HepG2 (cell line): ENCODE results near the gene DYRK2. TPM values are rescaled to one million over a fixed set of nuclear protein-coding genes. Genes with fewer than 3 reads are reported as not detected.

ENCODE experiments used
- FOXA1 ChIP-seq, 2 experiments: fragments of 450-650 bp in 1 of 2; sonication (generic) in 1 of 2; formaldehyde crosslinking in 1 of 2; IDR thresholded peaks; 2 replicates each; pipeline versions ENCODE4 v1.4.0 to v1.6.1; 2016 to 2020; ENCODE audit warnings: missing genetic modification reagents in 1 of 2
- GZF1 ChIP-seq: sonication (generic); formaldehyde crosslinking; IDR thresholded peaks from 2 replicates; pipeline ENCODE4 v1.5.1; 2020; ENCODE audit warnings: mild to moderate bottlenecking, missing genetic modification reagents
- HOXD1 ChIP-seq: sonication (generic); formaldehyde crosslinking; IDR thresholded peaks from 2 replicates; pipeline ENCODE4 v1.5.0; 2020; ENCODE audit warnings: missing genetic modification reagents
- KLF13 ChIP-seq: sonication (generic); formaldehyde crosslinking; IDR thresholded peaks from 2 replicates; pipeline ENCODE4 v1.4.0; 2020; ENCODE audit warnings: mild to moderate bottlenecking, missing genetic modification reagents
- NFATC3 ChIP-seq: sonication (generic); formaldehyde crosslinking; IDR thresholded peaks from 2 replicates; pipeline ENCODE4 v1.5.1; 2020; ENCODE audit warnings: mild to moderate bottlenecking, missing genetic modification reagents
- PLRG1 ChIP-seq: fragments of 450-650 bp; conservative IDR thresholded peaks from 2 replicates; pipeline ENCODE4 v1.6.1; 2016
- POLR2AphosphoS2 ChIP-seq: IDR thresholded peaks from 2 replicates; pipeline ENCODE4 v1.6.1; 2011; ENCODE audit warnings: low read depth, low read length, improper control_type of control experiment
- SNAI1 ChIP-seq: sonication (generic); formaldehyde crosslinking; IDR thresholded peaks from 2 replicates; pipeline ENCODE4 v1.5.0; 2020; ENCODE audit warnings: mild to moderate bottlenecking, missing genetic modification reagents, borderline replicate concordance
- SP5 ChIP-seq: IDR thresholded peaks from 2 replicates; pipeline ENCODE4 v1.6.1; 2016; ENCODE audit warnings: low read depth, borderline replicate concordance
- SRY ChIP-seq: sonication (generic); formaldehyde crosslinking; IDR thresholded peaks from 2 replicates; pipeline ENCODE4 v1.8.0; 2022; ENCODE audit warnings: mild to moderate bottlenecking, missing genetic modification reagents
- TAF1 ChIP-seq: sonication (generic); formaldehyde crosslinking; IDR thresholded peaks from 2 replicates; pipeline ENCODE4 v1.4.0; 2020; ENCODE audit warnings: missing genetic modification reagents
- TARDBP ChIP-seq: sonication (generic); formaldehyde crosslinking; IDR thresholded peaks from 2 replicates; pipeline ENCODE4 v1.8.0; 2022; ENCODE audit warnings: mild to moderate bottlenecking, missing genetic modification reagents
- THAP11 ChIP-seq: IDR thresholded peaks from 2 replicates; pipeline ENCODE4 v1.6.1; 2016; ENCODE audit warnings: missing biosample characterization, missing genetic modification reagents
- U2AF2 ChIP-seq: fragments of 200-400 bp; formaldehyde crosslinking; IDR thresholded peaks from 2 replicates; pipeline ENCODE4 v1.6.1; 2017; ENCODE audit warnings: low read depth, mild to moderate bottlenecking, low read length
- ZMYM4 ChIP-seq: sonication (generic); formaldehyde crosslinking; IDR thresholded peaks from 2 replicates; pipeline ENCODE4 v1.8.1; 2023; ENCODE audit warnings: mild to moderate bottlenecking, missing genetic modification reagents
- ZNF234 ChIP-seq: sonication (generic); formaldehyde crosslinking; conservative IDR thresholded peaks from 2 replicates; pipeline ENCODE4 v1.5.1; 2020; ENCODE audit warnings: mild to moderate bottlenecking, missing genetic modification reagents
- ZNF256 ChIP-seq: sonication (generic); formaldehyde crosslinking; conservative IDR thresholded peaks from 2 replicates; pipeline ENCODE4 v1.4.0; 2020; ENCODE audit warnings: missing genetic modification reagents
- ZNF333 ChIP-seq: sonication (generic); formaldehyde crosslinking; IDR thresholded peaks from 2 replicates; pipeline ENCODE4 v1.4.0; 2020; ENCODE audit warnings: mild to moderate bottlenecking, missing genetic modification reagents, borderline replicate concordance
- ZNF354B ChIP-seq: sonication (generic); formaldehyde crosslinking; IDR thresholded peaks from 2 replicates; pipeline ENCODE4 v1.8.0; 2022; ENCODE audit warnings: mild to moderate bottlenecking, missing genetic modification reagents
- ZNF430 ChIP-seq: sonication (generic); formaldehyde crosslinking; IDR thresholded peaks from 2 replicates; pipeline ENCODE4 v1.9.0; 2021; ENCODE audit warnings: mild to moderate bottlenecking, missing genetic modification reagents
- ZNF550 ChIP-seq: sonication (generic); formaldehyde crosslinking; IDR thresholded peaks from 2 replicates; pipeline ENCODE4 v1.4.0; 2020; ENCODE audit warnings: mild to moderate bottlenecking, missing genetic modification reagents, borderline replicate concordance
- ZNF709 ChIP-seq: sonication (generic); formaldehyde crosslinking; IDR thresholded peaks from 2 replicates; pipeline ENCODE4 v1.5.0; 2020; ENCODE audit warnings: mild to moderate bottlenecking, missing genetic modification reagents
- ZSCAN12 ChIP-seq: sonication (generic); formaldehyde crosslinking; IDR thresholded peaks from 2 replicates; pipeline ENCODE4 v1.9.0; 2021; ENCODE audit warnings: mild to moderate bottlenecking, missing genetic modification reagents
- ZSCAN31 ChIP-seq: sonication (generic); formaldehyde crosslinking; IDR thresholded peaks from 2 replicates; pipeline ENCODE4 v1.5.0; 2020; ENCODE audit warnings: low read depth, mild to moderate bottlenecking, missing genetic modification reagents
- polyA plus RNA-seq, 8 experiments: library from polyadenylated mRNA; depleted of rRNA in 3 of 8; stranded (reverse) in 7 of 8; unstranded in 1 of 8; fragments of >200 nt; fragmentation: Illumina TruSeq in 4 of 8; extraction: Trizol in 4 of 8; gene quantifications; 2 replicates each; pipeline versions ENCODE4 v1.2.1 to v1.2.3, GENCODE V29; 2011 to 2016; ENCODE audit warnings: low read depth in 4 of 8, missing spikeins in 1 of 8, mixed read lengths in 1 of 8; ENCODE audit not compliant: insufficient read depth in 1 of 8
- total RNA-seq, 5 experiments: library from RNA; depleted of rRNA; stranded (reverse); fragments of >200 nt; fragmentation: Illumina TruSeq; extraction: Trizol; gene quantifications; 2 replicates each; pipeline ENCODE4 v1.2.3, GENCODE V29; 2016; ENCODE audit warnings: low read depth in 1 of 5
- TF ChIP-seq, protein P1 (sequence below): IDR thresholded peaks from 2 replicates; pipeline ENCODE4 v1.6.1; 2018; ENCODE audit warnings: missing genetic modification reagents, mild to moderate bottlenecking, missing compliant biosample characterization
- TF ChIP-seq, protein P2 (sequence below): fragments of 450-650 bp; IDR thresholded peaks from 2 replicates; pipeline ENCODE4 v1.6.1; 2017; ENCODE audit warnings: mild to moderate bottlenecking
- TF ChIP-seq, protein P3 (sequence below): sonication (generic); formaldehyde crosslinking; IDR thresholded peaks from 2 replicates; pipeline ENCODE4 v1.5.0; 2020; ENCODE audit warnings: missing genetic modification reagents
- TF ChIP-seq, protein P4 (sequence below): sonication (generic); formaldehyde crosslinking; IDR thresholded peaks from 2 replicates; pipeline ENCODE4 v1.4.0; 2020; ENCODE audit warnings: mild to moderate bottlenecking, missing genetic modification reagents

DYRK2 gene
- total and polyA plus RNA-seq, 2 of the 13 experiments (the other 11 are each of a cell fraction or from before 2014, with no cell fraction given) = 8.2 to 11.5 TPM

DNA sequence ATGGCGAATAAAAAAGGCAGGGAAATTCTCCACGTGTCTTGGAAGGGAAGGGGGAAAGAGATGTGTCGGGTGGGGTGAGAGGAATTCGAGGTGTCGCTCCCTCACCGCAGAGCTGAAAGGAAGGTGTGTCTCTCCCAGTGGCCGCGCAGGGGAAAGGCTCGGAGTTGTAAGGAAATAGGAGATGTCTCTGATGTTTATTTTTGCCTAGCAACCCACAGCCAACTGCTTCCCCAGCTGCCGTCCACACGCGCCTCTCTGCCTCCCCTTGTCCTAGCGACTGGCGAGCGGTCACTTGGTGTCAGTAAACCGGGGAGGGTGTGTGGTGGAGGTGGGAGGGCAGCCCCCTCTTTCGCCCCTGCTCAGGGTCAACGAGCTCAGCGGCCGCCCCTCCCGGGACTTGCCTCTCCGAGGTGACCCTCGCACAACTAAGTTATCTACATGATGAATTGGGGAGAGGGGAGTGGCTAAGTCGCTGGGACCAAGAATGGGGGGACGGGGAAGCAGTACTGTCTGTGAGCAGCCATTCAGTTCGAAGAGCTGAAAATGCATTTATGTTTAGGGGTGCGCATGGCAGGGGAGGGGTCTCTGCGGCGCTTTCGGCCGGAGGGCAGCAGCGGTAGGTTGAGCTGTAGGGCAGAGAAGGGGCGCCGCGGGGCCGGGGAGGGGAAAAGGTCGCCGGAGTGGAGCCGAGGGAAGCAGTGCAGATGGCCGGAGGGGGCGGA lies 585 bp upstream of the DYRK2 start (continued):
- TF ChIP-seq ZNF709 (CRISPR knock-in tag) (no peak), SP5 (CRISPR knock-in tag) (no peak), ZSCAN31 (no peak), HOXD1 (CRISPR knock-in tag) (no peak), ZSCAN12 (no peak), FOXA1 (IDR thresholded peaks at IDR 0.05) (no peak), FOXA1 (CRISPR knock-in tag; IDR thresholded peaks at IDR 0.05) (no peak), ZNF550 (CRISPR knock-in tag) (no peak), THAP11 (CRISPR knock-in tag) (no peak), SRY (CRISPR knock-in tag) (no peak), ZMYM4 (CRISPR knock-in tag) (no peak), U2AF2 (no peak), NFATC3 (no peak), SNAI1 (CRISPR knock-in tag) (no peak), PLRG1 (no peak), POLR2AphosphoS2 (no peak), TARDBP (no peak), ZNF354B (0 out of 2 replicates have a peak, but pooled peaks have one; percentile 40), ZNF333 (CRISPR knock-in tag) (no peak), ZNF234 (CRISPR knock-in tag) (no peak), TAF1 (no peak), KLF13 (CRISPR knock-in tag) (no peak), ZNF256 (CRISPR knock-in tag) (no peak), ZNF430 (CRISPR knock-in tag) (no peak), GZF1 (CRISPR knock-in tag) (no peak)
- TF ChIP-seq, protein P1, sequence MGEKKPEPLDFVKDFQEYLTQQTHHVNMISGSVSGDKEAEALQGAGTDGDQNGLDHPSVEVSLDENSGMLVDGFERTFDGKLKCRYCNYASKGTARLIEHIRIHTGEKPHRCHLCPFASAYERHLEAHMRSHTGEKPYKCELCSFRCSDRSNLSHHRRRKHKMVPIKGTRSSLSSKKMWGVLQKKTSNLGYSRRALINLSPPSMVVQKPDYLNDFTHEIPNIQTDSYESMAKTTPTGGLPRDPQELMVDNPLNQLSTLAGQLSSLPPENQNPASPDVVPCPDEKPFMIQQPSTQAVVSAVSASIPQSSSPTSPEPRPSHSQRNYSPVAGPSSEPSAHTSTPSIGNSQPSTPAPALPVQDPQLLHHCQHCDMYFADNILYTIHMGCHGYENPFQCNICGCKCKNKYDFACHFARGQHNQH (CRISPR knock-in tag) = no peak
- TF ChIP-seq, protein P2, sequence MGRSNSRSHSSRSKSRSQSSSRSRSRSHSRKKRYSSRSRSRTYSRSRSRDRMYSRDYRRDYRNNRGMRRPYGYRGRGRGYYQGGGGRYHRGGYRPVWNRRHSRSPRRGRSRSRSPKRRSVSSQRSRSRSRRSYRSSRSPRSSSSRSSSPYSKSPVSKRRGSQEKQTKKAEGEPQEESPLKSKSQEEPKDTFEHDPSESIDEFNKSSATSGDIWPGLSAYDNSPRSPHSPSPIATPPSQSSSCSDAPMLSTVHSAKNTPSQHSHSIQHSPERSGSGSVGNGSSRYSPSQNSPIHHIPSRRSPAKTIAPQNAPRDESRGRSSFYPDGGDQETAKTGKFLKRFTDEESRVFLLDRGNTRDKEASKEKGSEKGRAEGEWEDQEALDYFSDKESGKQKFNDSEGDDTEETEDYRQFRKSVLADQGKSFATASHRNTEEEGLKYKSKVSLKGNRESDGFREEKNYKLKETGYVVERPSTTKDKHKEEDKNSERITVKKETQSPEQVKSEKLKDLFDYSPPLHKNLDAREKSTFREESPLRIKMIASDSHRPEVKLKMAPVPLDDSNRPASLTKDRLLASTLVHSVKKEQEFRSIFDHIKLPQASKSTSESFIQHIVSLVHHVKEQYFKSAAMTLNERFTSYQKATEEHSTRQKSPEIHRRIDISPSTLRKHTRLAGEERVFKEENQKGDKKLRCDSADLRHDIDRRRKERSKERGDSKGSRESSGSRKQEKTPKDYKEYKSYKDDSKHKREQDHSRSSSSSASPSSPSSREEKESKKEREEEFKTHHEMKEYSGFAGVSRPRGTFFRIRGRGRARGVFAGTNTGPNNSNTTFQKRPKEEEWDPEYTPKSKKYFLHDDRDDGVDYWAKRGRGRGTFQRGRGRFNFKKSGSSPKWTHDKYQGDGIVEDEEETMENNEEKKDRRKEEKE = no peak
- TF ChIP-seq, protein P3, sequence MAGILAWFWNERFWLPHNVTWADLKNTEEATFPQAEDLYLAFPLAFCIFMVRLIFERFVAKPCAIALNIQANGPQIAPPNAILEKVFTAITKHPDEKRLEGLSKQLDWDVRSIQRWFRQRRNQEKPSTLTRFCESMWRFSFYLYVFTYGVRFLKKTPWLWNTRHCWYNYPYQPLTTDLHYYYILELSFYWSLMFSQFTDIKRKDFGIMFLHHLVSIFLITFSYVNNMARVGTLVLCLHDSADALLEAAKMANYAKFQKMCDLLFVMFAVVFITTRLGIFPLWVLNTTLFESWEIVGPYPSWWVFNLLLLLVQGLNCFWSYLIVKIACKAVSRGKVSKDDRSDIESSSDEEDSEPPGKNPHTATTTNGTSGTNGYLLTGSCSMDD (CRISPR knock-in tag) = no peak
- TF ChIP-seq, protein P4, sequence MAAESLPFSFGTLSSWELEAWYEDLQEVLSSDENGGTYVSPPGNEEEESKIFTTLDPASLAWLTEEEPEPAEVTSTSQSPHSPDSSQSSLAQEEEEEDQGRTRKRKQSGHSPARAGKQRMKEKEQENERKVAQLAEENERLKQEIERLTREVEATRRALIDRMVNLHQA (CRISPR knock-in tag) = no peak
